CD8-positive, alpha-beta memory T cell (primary cell): Measurements from ENCODE around the gene DNAJC8. TPM values are rescaled to one million over a fixed set of nuclear protein-coding genes. Genes with fewer than 3 reads are reported as not detected.

Experiments
- CTCF ChIA-PET: fragments of 350-600 bp; sonication (Branson Sonifier 250); formaldehyde crosslinking; loops from one replicate; lab custom pipeline; 2021; ENCODE audit warnings: antibody characterized with exemption; lab: Charles Lee
- POLR2A ChIA-PET: fragments of 350-600 bp; sonication (Branson Sonifier 250); formaldehyde crosslinking; loops from one replicate; lab custom pipeline; 2021; ENCODE audit warnings: antibody characterized with exemption; lab: Charles Lee
- DNase-seq, 5 donors: peaks; one replicate each; pipeline versions ENCODE4 v3.0.0 to v3.0.0-alpha.2; 2020 to 2022; ENCODE audit warnings: mixed read lengths in 1 of 5
- H3K27ac ChIP-seq: one replicate; pipeline ENCODE4 v1.7.0; 2013; ENCODE audit warnings: low read depth, mild to moderate bottlenecking, low read length, moderate library complexity
- H3K27me3 ChIP-seq: 2 replicates; pipeline ENCODE4 v1.7.0; 2013; ENCODE audit warnings: low read length, mild to moderate bottlenecking; ENCODE audit not compliant: insufficient read depth, poor library complexity, severe bottlenecking
- H3K36me3 ChIP-seq: 2 replicates; pipeline ENCODE4 v1.7.0; 2013; ENCODE audit warnings: mild to moderate bottlenecking, low read length, moderate library complexity; ENCODE audit not compliant: insufficient read depth
- H3K4me1 ChIP-seq: 2 replicates; pipeline ENCODE4 v1.7.0; 2013; ENCODE audit warnings: mild to moderate bottlenecking, low read length, moderate library complexity; ENCODE audit not compliant: insufficient read depth
- H3K4me3 ChIP-seq: 2 replicates; pipeline ENCODE4 v1.7.0; 2013; ENCODE audit warnings: mild to moderate bottlenecking, low read length
- H3K9me3 ChIP-seq: 2 replicates; pipeline ENCODE4 v1.7.0; 2013; ENCODE audit warnings: mild to moderate bottlenecking, low read length
- H3K27ac Mint-ChIP-seq, 8 donors: one replicate each; pipeline ENCODE4 v1.8.0; 2020 to 2021; ENCODE audit warnings: mixed read lengths in 8 of 8, mild to moderate bottlenecking in 6 of 8, inconsistent platforms in 3 of 8, moderate library complexity in 3 of 8
- H3K27me3 Mint-ChIP-seq, 2 donors: one replicate each; pipeline ENCODE4 v1.8.0; 2020 to 2021; ENCODE audit warnings: mixed read lengths in 2 of 2, mild to moderate bottlenecking in 1 of 2, moderate library complexity in 1 of 2
- H3K36me3 Mint-ChIP-seq, 3 donors: one replicate each; pipeline ENCODE4 v1.8.0; 2020 to 2021; ENCODE audit warnings: mixed read lengths in 3 of 3, inconsistent platforms in 1 of 3, mild to moderate bottlenecking in 1 of 3
- H3K4me1 Mint-ChIP-seq, 3 donors: one replicate each; pipeline ENCODE4 v1.8.0; 2020 to 2021; ENCODE audit warnings: mixed read lengths in 3 of 3, inconsistent platforms in 1 of 3, mild to moderate bottlenecking in 1 of 3
- H3K4me3 Mint-ChIP-seq, 7 donors: one replicate each; pipeline ENCODE4 v1.8.0; 2020 to 2021; ENCODE audit warnings: mixed read lengths in 7 of 7, mild to moderate bottlenecking in 6 of 7, moderate library complexity in 4 of 7, inconsistent platforms in 2 of 7
- H3K9me3 Mint-ChIP-seq, 5 donors: one replicate each; pipeline ENCODE4 v1.8.0; 2020 to 2022; ENCODE audit warnings: mixed read lengths in 5 of 5, mild to moderate bottlenecking in 3 of 5, moderate library complexity in 2 of 5, inconsistent platforms in 1 of 5
- polyA plus RNA-seq: library from polyadenylated mRNA; unstranded; fragments of 300-500 nt; fragmentation: Illumina TruSeq; gene quantifications from one replicate; pipeline ENCODE4 v1.2.3, GENCODE V29; 2021
- total RNA-seq, 2 experiments: library from RNA; stranded (reverse); gene quantifications; one replicate each; pipeline ENCODE4 v1.2.3, GENCODE V29; 2021

Gene DNAJC8
- total and polyA plus RNA-seq, 3 experiments from 2014 or later = 98.4 to 172 (median 104) TPM

- H3K36me3 ChIP-seq = no peaks in the 10 kb centered on the region
- no peak overlapping the region for H3K27ac ChIP-seq
- H3K36me3 Mint-ChIP-seq = peaks cover 0 to 10% (median 5%) of the 10 kb centered on the region in 3 donors
- no peaks in the 10 kb centered on the region for H3K4me1 ChIP-seq
- H3K27me3 Mint-ChIP-seq = peaks cover 0 to 4% of the 10 kb centered on the region in 2 donors
- CTCF ChIA-PET = no interaction called here
- H3K9me3 ChIP-seq = no peaks in the 10 kb centered on the region
- no peaks in the 10 kb centered on the region for H3K9me3 Mint-ChIP-seq
- no peaks in the 10 kb centered on the region for H3K27me3 ChIP-seq
- no peak for DNase-seq
- H3K4me1 Mint-ChIP-seq = no peaks in the 10 kb centered on the region
- H3K27ac Mint-ChIP-seq = no peak overlapping the region
- H3K4me3 Mint-ChIP-seq = no peak overlapping the region
- POLR2A ChIA-PET = interaction anchor here (0.6 kb wide), 1 partner anchor 9 kb away, joined by 4 read pairs; no protein-coding TSS in a partner anchor
- no peak overlapping the region for H3K4me3 ChIP-seq
Measured at GRCh38 chr1:28160782-28161266, 72.0 kb downstream of the DNAJC8 start.

DNA sequence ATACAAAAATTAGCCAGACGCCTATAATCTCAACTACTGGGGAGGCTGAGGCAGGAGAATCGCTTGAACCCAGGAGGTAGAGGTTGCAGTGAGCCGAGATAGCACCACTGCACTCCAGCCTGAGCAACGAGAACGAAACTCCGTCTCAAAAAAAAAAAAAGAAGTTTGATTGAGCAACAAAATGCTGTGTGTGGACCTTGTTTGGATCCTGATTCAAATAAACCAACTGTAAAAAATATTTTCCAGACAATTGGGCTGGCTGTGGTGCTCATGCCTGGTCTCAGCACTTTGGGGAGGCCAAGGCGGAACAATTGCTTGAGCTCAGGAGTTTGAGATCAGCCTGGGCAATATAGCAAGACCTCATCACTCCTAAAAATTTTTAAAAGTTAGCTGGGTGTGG, 73.1 kb downstream of the DNAJC8 start:
- no peak overlapping the region for H3K4me3 ChIP-seq
- ChIA-PET POLR2A (no interaction called here), CTCF (no interaction called here)
- Mint-ChIP-seq H3K36me3 (peaks cover 0 to 10% (median 5%) of the 10 kb centered on the region in 3 donors), H3K4me1 (no peaks in the 10 kb centered on the region), H3K27ac (no peak overlapping the region), H3K4me3 (no peak overlapping the region), H3K9me3 (no peaks in the 10 kb centered on the region), H3K27me3 (peaks cover 0 to 4% of the 10 kb centered on the region in 2 donors)
- no peaks in the 10 kb centered on the region for H3K36me3 ChIP-seq
- H3K4me1 ChIP-seq = no peaks in the 10 kb centered on the region
- no peak overlapping the region for H3K27ac ChIP-seq
- no peak for DNase-seq
- H3K27me3 ChIP-seq = no peaks in the 10 kb centered on the region
- no peaks in the 10 kb centered on the region for H3K9me3 ChIP-seq

DNA sequence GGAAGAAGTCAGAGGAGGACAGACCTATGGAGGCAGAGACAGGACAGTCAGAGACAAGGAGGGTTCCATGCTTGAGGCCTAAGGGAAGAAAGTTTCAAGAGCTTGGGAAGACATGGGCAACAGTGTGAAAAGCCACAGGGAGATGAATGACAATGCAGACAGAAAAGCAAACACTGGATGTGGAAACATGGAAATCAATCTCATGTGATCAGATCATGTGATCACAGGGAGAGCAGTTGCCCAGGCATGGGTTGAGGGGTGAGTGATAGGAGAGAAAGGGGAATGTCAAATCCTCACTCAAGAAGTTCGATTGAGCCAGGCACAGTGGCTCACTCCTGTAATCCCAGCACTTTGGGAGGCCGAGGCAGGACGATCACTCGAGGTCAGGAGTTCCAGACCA, 73.6 kb downstream of the DNAJC8 start:
- CTCF ChIA-PET = no interaction called here
- H3K4me1 ChIP-seq = no peaks in the 10 kb centered on the region
- H3K9me3 Mint-ChIP-seq = no peaks in the 10 kb centered on the region
- H3K27me3 Mint-ChIP-seq = peaks cover 0 to 4% of the 10 kb centered on the region in 2 donors
- peak overlapping the region in 2 of 8 donors; percentile 35 to 46 for H3K27ac Mint-ChIP-seq
- H3K27ac ChIP-seq = no peak overlapping the region
- peaks cover 0 to 10% (median 5%) of the 10 kb centered on the region in 3 donors for H3K36me3 Mint-ChIP-seq
- no peaks in the 10 kb centered on the region for H3K36me3 ChIP-seq
- no peaks in the 10 kb centered on the region for H3K4me1 Mint-ChIP-seq
- H3K27me3 ChIP-seq = no peaks in the 10 kb centered on the region
- POLR2A ChIA-PET = no interaction called here
- H3K9me3 ChIP-seq = no peaks in the 10 kb centered on the region
- H3K4me3 ChIP-seq = no peak overlapping the region
- H3K4me3 Mint-ChIP-seq = no peak overlapping the region
- DNase-seq = no peak

- no peak overlapping the region for H3K4me3 ChIP-seq
- Mint-ChIP-seq H3K27me3 (peaks cover 0 to under 1% of the 10 kb centered on the region in 2 donors), H3K4me1 (no peaks in the 10 kb centered on the region), H3K36me3 (peaks cover 0 to 10% (median 5%) of the 10 kb centered on the region in 3 donors), H3K9me3 (no peaks in the 10 kb centered on the region), H3K27ac (no peak overlapping the region), H3K4me3 (no peak overlapping the region)
- H3K27ac ChIP-seq = no peak overlapping the region
- no peaks in the 10 kb centered on the region for H3K36me3 ChIP-seq
- POLR2A ChIA-PET = no interaction called here
- no peaks in the 10 kb centered on the region for H3K27me3 ChIP-seq
- DNase-seq = no peak
- no peaks in the 10 kb centered on the region for H3K4me1 ChIP-seq
- CTCF ChIA-PET = no interaction called here
- no peaks in the 10 kb centered on the region for H3K9me3 ChIP-seq
Measured at GRCh38 chr1:28157894-28158293, 74.9 kb downstream of the DNAJC8 start.

DNA sequence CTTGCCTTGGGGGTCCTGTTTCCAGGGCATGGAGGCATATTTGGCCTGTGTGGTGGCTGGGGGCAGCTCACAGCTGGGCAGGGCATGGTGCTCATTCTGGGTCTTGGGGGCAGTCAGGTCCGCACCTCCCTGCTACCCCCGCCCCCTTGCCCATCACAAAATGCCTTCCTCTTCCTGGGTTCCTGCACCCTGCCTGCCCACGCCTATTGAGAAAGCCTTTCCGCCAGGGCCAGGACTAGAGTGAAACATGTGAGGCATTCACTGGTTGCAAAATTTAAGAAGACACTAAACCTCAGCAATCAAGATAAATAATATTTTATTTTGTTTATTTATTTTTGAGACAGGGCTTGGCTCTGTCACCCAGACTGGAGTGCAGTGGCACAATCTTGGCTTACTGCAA, 76.0 kb downstream of the DNAJC8 start:
- POLR2A ChIA-PET = no interaction called here
- Mint-ChIP-seq H3K27ac (no peak overlapping the region), H3K9me3 (no peaks in the 10 kb centered on the region), H3K36me3 (peaks cover 0 to 10% (median 4%) of the 10 kb centered on the region in 3 donors), H3K27me3 (no peaks in the 10 kb centered on the region), H3K4me3 (no peak overlapping the region), H3K4me1 (no peaks in the 10 kb centered on the region)
- Histone ChIP-seq H3K4me3 (no peak overlapping the region), H3K9me3 (no peaks in the 10 kb centered on the region), H3K27me3 (no peaks in the 10 kb centered on the region), H3K36me3 (no peaks in the 10 kb centered on the region), H3K4me1 (no peaks in the 10 kb centered on the region), H3K27ac (no peak overlapping the region)
- no peak for DNase-seq
- CTCF ChIA-PET = interaction anchor here (1.3 kb wide), 1 partner anchor 10 kb away, joined by 3 read pairs; no protein-coding TSS in a partner anchor

DNA sequence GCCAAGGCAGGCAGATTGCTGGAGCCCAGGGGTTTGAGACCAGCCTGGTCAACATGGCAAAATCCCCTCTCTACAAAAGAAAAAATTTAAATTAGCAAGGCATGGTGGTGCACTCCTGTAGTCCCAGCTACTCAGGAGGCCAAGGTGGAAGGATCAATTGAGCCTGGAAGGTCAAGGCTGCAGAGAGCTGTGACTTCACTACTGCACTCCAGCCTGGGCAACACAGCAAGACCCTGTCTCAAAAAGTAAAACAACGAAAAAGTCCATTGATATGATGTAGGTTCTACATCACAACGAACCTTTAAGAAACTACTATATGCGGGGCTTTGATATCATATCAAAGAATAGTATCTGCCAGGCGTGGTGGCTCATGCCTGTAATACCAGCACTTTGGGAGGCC, 77.2 kb downstream of the DNAJC8 start:
- DNase-seq = no peak
- no peak overlapping the region for H3K4me3 ChIP-seq
- no peak overlapping the region for H3K4me3 Mint-ChIP-seq
- H3K27ac ChIP-seq = no peak overlapping the region
- H3K27me3 Mint-ChIP-seq = no peaks in the 10 kb centered on the region
- H3K4me1 ChIP-seq = no peaks in the 10 kb centered on the region
- H3K9me3 ChIP-seq = no peaks in the 10 kb centered on the region
- no peaks in the 10 kb centered on the region for H3K36me3 ChIP-seq
- no peaks in the 10 kb centered on the region for H3K27me3 ChIP-seq
- H3K4me1 Mint-ChIP-seq = no peaks in the 10 kb centered on the region
- POLR2A ChIA-PET = no interaction called here
- peaks cover 0 to 2% (median 0%) of the 10 kb centered on the region in 5 donors for H3K9me3 Mint-ChIP-seq
- no peak overlapping the region for H3K27ac Mint-ChIP-seq
- CTCF ChIA-PET = no interaction called here
- H3K36me3 Mint-ChIP-seq = peaks cover 0 to 8% (median 5%) of the 10 kb centered on the region in 3 donors

DNA sequence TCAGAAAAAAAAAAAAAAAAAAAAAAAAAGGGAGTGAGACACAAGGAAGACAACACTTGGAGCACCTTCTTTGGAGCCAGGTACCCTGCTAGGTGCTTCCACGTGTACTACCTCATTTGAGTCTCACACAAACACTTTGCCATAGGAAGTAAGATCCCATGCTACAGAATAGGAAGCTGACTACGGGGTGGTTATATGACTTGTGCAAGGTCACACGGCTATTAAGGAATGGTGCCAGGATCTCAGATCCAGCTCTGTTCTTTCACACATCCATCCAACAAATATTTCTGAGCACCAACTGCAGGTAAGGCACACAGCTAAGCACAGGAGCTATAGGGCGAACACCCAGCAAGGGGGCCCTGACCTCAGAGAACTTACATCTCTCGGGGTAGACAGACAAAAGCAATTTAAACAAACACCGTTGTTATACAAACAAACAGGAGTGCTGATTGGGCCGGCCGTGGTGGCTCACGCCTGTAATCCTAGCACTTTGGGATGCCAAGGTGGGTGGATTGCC, 78.7 kb downstream of the DNAJC8 start:
- peaks cover 0 to 12% (median 12%) of the 10 kb centered on the region in 3 donors for H3K36me3 Mint-ChIP-seq
- no peaks in the 10 kb centered on the region for H3K27me3 Mint-ChIP-seq
- no peaks in the 10 kb centered on the region for H3K27me3 ChIP-seq
- POLR2A ChIA-PET = no interaction called here
- DNase-seq = no peak
- no peaks in the 10 kb centered on the region for H3K4me1 Mint-ChIP-seq
- H3K36me3 ChIP-seq = no peaks in the 10 kb centered on the region
- H3K9me3 Mint-ChIP-seq = peaks cover 0 to 2% (median 0%) of the 10 kb centered on the region in 5 donors
- H3K27ac ChIP-seq = no peak overlapping the region
- H3K4me3 ChIP-seq = no peak overlapping the region
- H3K4me1 ChIP-seq = no peaks in the 10 kb centered on the region
- H3K9me3 ChIP-seq = no peaks in the 10 kb centered on the region
- no peak overlapping the region for H3K4me3 Mint-ChIP-seq
- CTCF ChIA-PET = no interaction called here
- no peak overlapping the region for H3K27ac Mint-ChIP-seq
